A549 (cell line): ENCODE data around the gene STOM. TPM values are rescaled to one million over a fixed set of nuclear protein-coding genes. Genes with fewer than 3 reads are reported as not detected.

ENCODE experiments used
- ATAC-seq, 2 experiments: fragments of 200-7000 bp in 1 of 2; fragments of >200 bp in 1 of 2; cut with Nextera tagmentation in 1 of 2; cut with Tn5 transposase in 1 of 2; 3 replicates each; pipeline versions ENCODE4 v1.8.0 to v1.9.1; 2018 to 2020; ENCODE audit warnings: mild to moderate bottlenecking in 1 of 2, moderate library complexity in 1 of 2
- CTCF ChIA-PET: fragments of 300-600 bp; sonication (Branson Sonifier 250); formaldehyde crosslinking; extraction: SDS; loops from one replicate; lab custom pipeline; 2021; ENCODE audit warnings: antibody characterized with exemption, inconsistent platforms; lab: Yijun Ruan, JAX
- POLR2A ChIA-PET: fragments of 350-600 bp; formaldehyde crosslinking; extraction: SDS; loops from one replicate; lab custom pipeline; 2021; ENCODE audit warnings: antibody characterized with exemption, inconsistent platforms; lab: Yijun Ruan, JAX
- DNase-seq, 2 experiments: peaks; one replicate each; pipeline versions ENCODE4 v3.0.0 to v3.0.0-alpha.2; 2011 to 2016; ENCODE audit warnings: low read depth in 1 of 2, low spot score in 1 of 2
- FAIRE-seq: peaks from 2 replicates; lab custom pipeline; 2011; peaks lifted over from hg19 to GRCh38; lab: Jason Lieb, UNC
- H3K27ac ChIP-seq, 2 experiments: fragments of >200 bp; sonication (Bioruptor Twin); formaldehyde crosslinking; 3 replicates each; pipeline ENCODE4 v1.5.1; 2016 to 2017
- H3K4me1 ChIP-seq: fragments of >200 bp; sonication (Bioruptor Twin); formaldehyde crosslinking; 3 replicates; pipeline ENCODE4 v1.6.1; 2016
- H3K4me2 ChIP-seq: fragments of >200 bp; sonication (Bioruptor Twin); formaldehyde crosslinking; 3 replicates; pipeline ENCODE4 v1.6.1; 2016
- H3K4me3 ChIP-seq: fragments of >200 bp; sonication (Bioruptor Twin); formaldehyde crosslinking; 3 replicates; pipeline ENCODE4 v1.5.1; 2016
- H3K9me3 ChIP-seq: fragments of >200 bp; sonication (Bioruptor Twin); formaldehyde crosslinking; 3 replicates; pipeline ENCODE4 v1.6.1; 2016
- CBX2 ChIP-seq: fragments of 200-600 bp; sonication (generic); IDR thresholded peaks from 2 replicates; pipeline ENCODE4 v1.6.1; 2016; ENCODE audit warnings: low read depth, mild to moderate bottlenecking, borderline replicate concordance
- CBX8 ChIP-seq: fragments of 200-600 bp; sonication (generic); IDR thresholded peaks from 2 replicates; pipeline ENCODE4 v1.6.1; 2016
- CEBPB ChIP-seq, 2 experiments: fragments of >200 bp in 1 of 2; sonication (Bioruptor Twin) in 1 of 2; formaldehyde crosslinking in 1 of 2; IDR thresholded peaks; 2 replicates each; pipeline ENCODE4 v1.6.1; 2012 to 2016
- CHD2 ChIP-seq: fragments of 150-350 bp; IDR thresholded peaks from 2 replicates; pipeline ENCODE4 v1.6.1; 2014; ENCODE audit warnings: low read length; ENCODE audit not compliant: partially characterized antibody
- EHF ChIP-seq: fragments of 250-450 bp; sonication (Bioruptor Pico); IDR thresholded peaks from 2 replicates; pipeline ENCODE4 v1.5.0; 2020; ENCODE audit warnings: mild to moderate bottlenecking
- EP300 ChIP-seq, 2 experiments: fragments of >200 bp; sonication (Bioruptor Twin); formaldehyde crosslinking; IDR thresholded peaks; 2 replicates in 1 of 2; 3 replicates in 1 of 2; pipeline ENCODE4 v1.6.1; 2016 to 2017
- FOXS1 ChIP-seq: fragments of 250-450 bp; sonication (Bioruptor Pico); IDR thresholded peaks from 2 replicates; pipeline ENCODE4 v1.5.0; 2020; ENCODE audit warnings: mild to moderate bottlenecking, moderate library complexity
- HDAC2 ChIP-seq: fragments of 200-600 bp; sonication (generic); IDR thresholded peaks from 2 replicates; pipeline ENCODE4 v1.6.1; 2016
- HEYL ChIP-seq: fragments of 250-450 bp; sonication (Bioruptor Pico); IDR thresholded peaks from 2 replicates; pipeline ENCODE4 v1.8.0; 2021; ENCODE audit warnings: mild to moderate bottlenecking, moderate library complexity
- HOXA7 ChIP-seq: fragments of 250-450 bp; sonication (Bioruptor Pico); IDR thresholded peaks from 2 replicates; pipeline ENCODE4 v1.5.0; 2020; ENCODE audit warnings: mild to moderate bottlenecking, moderate library complexity
- HOXB13 ChIP-seq: fragments of 250-450 bp; sonication (Bioruptor Pico); IDR thresholded peaks from 2 replicates; pipeline ENCODE4 v1.5.0; 2020; ENCODE audit warnings: low read depth, mild to moderate bottlenecking, moderate library complexity
- JUN ChIP-seq, 2 experiments: fragments of >200 bp; sonication (Bioruptor Twin); formaldehyde crosslinking; IDR thresholded peaks; 2 replicates in 1 of 2; 3 replicates in 1 of 2; pipeline ENCODE4 v1.6.1; 2016 to 2017
- MAFK ChIP-seq: fragments of 450-650 bp; IDR thresholded peaks from 2 replicates; pipeline ENCODE4 v1.6.1; 2014; ENCODE audit not compliant: partially characterized antibody
- MAZ ChIP-seq: fragments of 150-350 bp; IDR thresholded peaks from 2 replicates; pipeline ENCODE4 v1.6.1; 2014; ENCODE audit warnings: antibody characterized with exemption, low read depth, low read length, borderline replicate concordance
- NFE2L2 ChIP-seq: fragments of 150-350 bp; conservative IDR thresholded peaks from 2 replicates; pipeline ENCODE4 v1.6.1; 2014; ENCODE audit warnings: low read length
- NPAS2 ChIP-seq: fragments of 250-450 bp; sonication (Bioruptor Pico); IDR thresholded peaks from 2 replicates; pipeline ENCODE4 v1.8.0; 2022; ENCODE audit warnings: mild to moderate bottlenecking, moderate library complexity, borderline replicate concordance
- POLR2A ChIP-seq: IDR thresholded peaks from 2 replicates; pipeline ENCODE4 v1.6.1; 2012; ENCODE audit warnings: mild to moderate bottlenecking, low read length
- POLR2AphosphoS2 ChIP-seq: conservative IDR thresholded peaks from 2 replicates; pipeline ENCODE4 v1.6.1; 2012; ENCODE audit warnings: low read length, improper control_type of control experiment, inconsistent platforms
- RARB ChIP-seq: fragments of 250-450 bp; sonication (Bioruptor Pico); IDR thresholded peaks from 2 replicates; pipeline ENCODE4 v1.8.0; 2021; ENCODE audit warnings: mild to moderate bottlenecking, moderate library complexity
- RFX5 ChIP-seq: fragments of 450-650 bp; IDR thresholded peaks from 2 replicates; pipeline ENCODE4 v1.7.1; 2014; ENCODE audit warnings: antibody characterized with exemption, mild to moderate bottlenecking, moderate library complexity
- RNF2 ChIP-seq: fragments of 200-600 bp; sonication (generic); IDR thresholded peaks from 2 replicates; pipeline ENCODE4 v1.6.1; 2016; ENCODE audit warnings: low read depth, mild to moderate bottlenecking, antibody characterized with exemption, moderate library complexity, borderline replicate concordance
- TFCP2L1 ChIP-seq: fragments of 250-450 bp; sonication (Bioruptor Pico); IDR thresholded peaks from 2 replicates; pipeline ENCODE4 v1.5.0; 2021; ENCODE audit warnings: mild to moderate bottlenecking
- ZC3H11A ChIP-seq: fragments of 450-650 bp; IDR thresholded peaks from 2 replicates; pipeline ENCODE4 v1.6.1; 2014; ENCODE audit warnings: antibody characterized with exemption, mild to moderate bottlenecking
- ZNF302 ChIP-seq: fragments of 250-450 bp; sonication (Bioruptor Pico); IDR thresholded peaks from 2 replicates; pipeline ENCODE4 v1.9.0; 2021; ENCODE audit warnings: inconsistent platforms, mild to moderate bottlenecking, moderate library complexity
- WGBS: methylation state at CpG from one replicate; pipeline ENCODE4 v1.1.6; 2017; ENCODE audit errors: missing lambda C conversion rate; 5-methylcytosine and 5-hydroxymethylcytosine counted together
- polyA plus RNA-seq, 4 experiments: library from polyadenylated mRNA; depleted of rRNA in 3 of 4; stranded (reverse); fragments of >200 nt; fragmentation: RNase III in 1 of 4; extraction: RNeasy Plus Mini Kit Qiagen cat#74134 plus additional on column Dnase treatment in 1 of 4; gene quantifications; 2 replicates in 3 of 4; 3 replicates in 1 of 4; pipeline ENCODE4 v1.2.3, GENCODE V29; 2011 to 2017
- TF ChIP-seq, protein P1 (sequence below): fragments of >200 bp; sonication (Bioruptor Twin); formaldehyde crosslinking; IDR thresholded peaks from 3 replicates; pipeline ENCODE4 v1.6.1; 2016
- TF ChIP-seq, protein P2 (sequence below): fragments of 250-450 bp; sonication (Bioruptor Pico); IDR thresholded peaks from 2 replicates; pipeline ENCODE4 v1.5.0; 2021; ENCODE audit warnings: mild to moderate bottlenecking, moderate library complexity, borderline replicate concordance
- TF ChIP-seq, protein P3 (sequence below): fragments of >200 bp; sonication (Bioruptor Twin); formaldehyde crosslinking; IDR thresholded peaks from 2 replicates; pipeline ENCODE4 v1.6.1; 2016
- TF ChIP-seq, protein P4 (sequence below): IDR thresholded peaks from 2 replicates; pipeline ENCODE4 v1.6.1; 2012
- TF ChIP-seq, protein P5 (sequence below): fragments of 150-350 bp; IDR thresholded peaks from 2 replicates; pipeline ENCODE4 v1.6.1; 2014; ENCODE audit warnings: low read depth, mild to moderate bottlenecking, low read length
- TF ChIP-seq, protein P6 (sequence below): fragments of 450-650 bp; IDR thresholded peaks from 2 replicates; pipeline ENCODE4 v1.6.1; 2014; ENCODE audit warnings: antibody characterized with exemption
- TF ChIP-seq, protein P7 (sequence below): fragments of >200 bp; sonication (Bioruptor Twin); formaldehyde crosslinking; IDR thresholded peaks from 3 replicates; pipeline ENCODE4 v1.5.1; 2016
- TF ChIP-seq, protein P8 (sequence below): IDR thresholded peaks from 2 replicates; pipeline ENCODE4 v1.6.1; 2012

The STOM gene
- polyA plus RNA-seq, 2 of the 4 experiments (the other 2 are of a cell fraction), result 83.3 to 246 TPM

DNA sequence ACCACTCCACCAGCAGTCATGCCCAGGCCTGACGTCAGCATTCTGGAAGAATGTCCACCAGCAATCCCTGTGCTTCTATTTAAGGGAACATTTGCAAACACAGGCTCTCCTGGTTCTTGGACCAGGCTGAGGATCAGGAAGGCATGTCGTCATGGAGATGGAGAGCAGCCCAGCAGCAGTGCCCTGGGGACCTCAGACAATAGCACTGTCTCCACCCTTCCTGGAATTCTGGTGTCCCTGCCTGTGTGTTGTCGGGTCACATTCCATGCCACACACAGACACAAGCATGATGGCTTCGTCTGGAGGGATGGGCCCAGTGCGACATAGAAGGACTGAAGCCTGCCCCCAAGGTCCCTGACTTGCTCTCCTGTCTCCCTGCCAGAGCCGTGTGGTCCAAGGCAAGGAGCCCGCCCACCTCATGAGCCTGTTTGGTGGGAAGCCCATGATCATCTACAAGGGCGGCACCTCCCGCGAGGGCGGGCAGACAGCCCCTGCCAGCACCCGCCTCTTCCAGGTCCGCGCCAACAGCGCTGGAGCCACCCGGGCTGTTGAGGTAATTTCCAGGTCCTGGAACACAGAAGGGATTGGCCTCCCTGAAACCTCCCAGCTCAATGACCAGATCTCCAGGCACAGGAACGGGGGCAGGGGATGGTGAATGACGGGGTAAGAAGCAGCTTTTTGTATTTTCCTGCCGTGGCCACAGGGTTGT, 43.8 kb downstream of the STOM start:
- Histone ChIP-seq H3K27ac (peak overlapping the region; percentile 90 to 92), H3K4me2 (peak overlapping the region; percentile 22), H3K9me3 (no peaks in the 10 kb centered on the region), H3K4me3 (no peak overlapping the region), H3K4me1 (peaks cover 61% of the 10 kb centered on the region)
- TF ChIP-seq MAZ (no peak), JUN (IDR thresholded peaks at IDR 0.05) (peak in 1 of 2 experiments; percentile 26; a peak in 1 of 5 replicates), NFE2L2 (no peak), RNF2 (no peak), POLR2A (no peak), CEBPB (IDR thresholded peaks at IDR 0.05) (no peak), MAFK (peak; percentile 49), ZNF302 (no peak), TFCP2L1 (no peak), EHF (CRISPR knock-in tag) (no peak), NPAS2 (CRISPR knock-in tag) (no peak), FOXS1 (CRISPR knock-in tag) (no peak), HOXA7 (CRISPR knock-in tag) (no peak), CBX2 (no peak), ZC3H11A (no peak), RFX5 (no peak), RARB (no peak), CBX8 (no peak), CHD2 (no peak), POLR2AphosphoS2 (no peak), EP300 (IDR thresholded peaks at IDR 0.05) (peak in 1 of 2 experiments; percentile 24; a peak in 1 of 5 replicates), HEYL (CRISPR knock-in tag) (no peak), HOXB13 (CRISPR knock-in tag) (peak; percentile 19; the same call in 1 of the 2 replicates), HDAC2 (no peak)
- TF ChIP-seq, protein P1, sequence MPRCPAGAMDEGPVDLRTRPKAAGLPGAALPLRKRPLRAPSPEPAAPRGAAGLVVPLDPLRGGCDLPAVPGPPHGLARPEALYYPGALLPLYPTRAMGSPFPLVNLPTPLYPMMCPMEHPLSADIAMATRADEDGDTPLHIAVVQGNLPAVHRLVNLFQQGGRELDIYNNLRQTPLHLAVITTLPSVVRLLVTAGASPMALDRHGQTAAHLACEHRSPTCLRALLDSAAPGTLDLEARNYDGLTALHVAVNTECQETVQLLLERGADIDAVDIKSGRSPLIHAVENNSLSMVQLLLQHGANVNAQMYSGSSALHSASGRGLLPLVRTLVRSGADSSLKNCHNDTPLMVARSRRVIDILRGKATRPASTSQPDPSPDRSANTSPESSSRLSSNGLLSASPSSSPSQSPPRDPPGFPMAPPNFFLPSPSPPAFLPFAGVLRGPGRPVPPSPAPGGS, result no peak
- TF ChIP-seq, protein P2, sequence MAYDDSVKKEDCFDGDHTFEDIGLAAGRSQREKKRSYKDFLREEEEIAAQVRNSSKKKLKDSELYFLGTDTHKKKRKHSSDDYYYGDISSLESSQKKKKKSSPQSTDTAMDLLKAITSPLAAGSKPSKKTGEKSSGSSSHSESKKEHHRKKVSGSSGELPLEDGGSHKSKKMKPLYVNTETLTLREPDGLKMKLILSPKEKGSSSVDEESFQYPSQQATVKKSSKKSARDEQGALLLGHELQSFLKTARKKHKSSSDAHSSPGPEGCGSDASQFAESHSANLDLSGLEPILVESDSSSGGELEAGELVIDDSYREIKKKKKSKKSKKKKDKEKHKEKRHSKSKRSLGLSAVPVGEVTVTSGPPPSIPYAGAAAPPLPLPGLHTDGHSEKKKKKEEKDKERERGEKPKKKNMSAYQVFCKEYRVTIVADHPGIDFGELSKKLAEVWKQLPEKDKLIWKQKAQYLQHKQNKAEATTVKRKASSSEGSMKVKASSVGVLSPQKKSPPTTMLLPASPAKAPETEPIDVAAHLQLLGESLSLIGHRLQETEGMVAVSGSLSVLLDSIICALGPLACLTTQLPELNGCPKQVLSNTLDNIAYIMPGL (CRISPR knock-in tag), result no peak
- TF ChIP-seq, protein P3, sequence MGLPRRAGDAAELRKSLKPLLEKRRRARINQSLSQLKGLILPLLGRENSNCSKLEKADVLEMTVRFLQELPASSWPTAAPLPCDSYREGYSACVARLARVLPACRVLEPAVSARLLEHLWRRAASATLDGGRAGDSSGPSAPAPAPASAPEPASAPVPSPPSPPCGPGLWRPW, result no peak
- TF ChIP-seq, protein P4, sequence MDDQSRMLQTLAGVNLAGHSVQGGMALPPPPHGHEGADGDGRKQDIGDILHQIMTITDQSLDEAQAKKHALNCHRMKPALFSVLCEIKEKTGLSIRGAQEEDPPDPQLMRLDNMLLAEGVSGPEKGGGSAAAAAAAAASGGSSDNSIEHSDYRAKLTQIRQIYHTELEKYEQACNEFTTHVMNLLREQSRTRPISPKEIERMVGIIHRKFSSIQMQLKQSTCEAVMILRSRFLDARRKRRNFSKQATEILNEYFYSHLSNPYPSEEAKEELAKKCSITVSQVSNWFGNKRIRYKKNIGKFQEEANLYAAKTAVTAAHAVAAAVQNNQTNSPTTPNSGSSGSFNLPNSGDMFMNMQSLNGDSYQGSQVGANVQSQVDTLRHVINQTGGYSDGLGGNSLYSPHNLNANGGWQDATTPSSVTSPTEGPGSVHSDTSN, result no peak
- TF ChIP-seq, protein P5, sequence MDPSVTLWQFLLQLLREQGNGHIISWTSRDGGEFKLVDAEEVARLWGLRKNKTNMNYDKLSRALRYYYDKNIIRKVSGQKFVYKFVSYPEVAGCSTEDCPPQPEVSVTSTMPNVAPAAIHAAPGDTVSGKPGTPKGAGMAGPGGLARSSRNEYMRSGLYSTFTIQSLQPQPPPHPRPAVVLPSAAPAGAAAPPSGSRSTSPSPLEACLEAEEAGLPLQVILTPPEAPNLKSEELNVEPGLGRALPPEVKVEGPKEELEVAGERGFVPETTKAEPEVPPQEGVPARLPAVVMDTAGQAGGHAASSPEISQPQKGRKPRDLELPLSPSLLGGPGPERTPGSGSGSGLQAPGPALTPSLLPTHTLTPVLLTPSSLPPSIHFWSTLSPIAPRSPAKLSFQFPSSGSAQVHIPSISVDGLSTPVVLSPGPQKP, result no peak
- TF ChIP-seq, protein P6, sequence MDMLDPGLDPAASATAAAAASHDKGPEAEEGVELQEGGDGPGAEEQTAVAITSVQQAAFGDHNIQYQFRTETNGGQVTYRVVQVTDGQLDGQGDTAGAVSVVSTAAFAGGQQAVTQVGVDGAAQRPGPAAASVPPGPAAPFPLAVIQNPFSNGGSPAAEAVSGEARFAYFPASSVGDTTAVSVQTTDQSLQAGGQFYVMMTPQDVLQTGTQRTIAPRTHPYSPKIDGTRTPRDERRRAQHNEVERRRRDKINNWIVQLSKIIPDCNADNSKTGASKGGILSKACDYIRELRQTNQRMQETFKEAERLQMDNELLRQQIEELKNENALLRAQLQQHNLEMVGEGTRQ, result no peak
- TF ChIP-seq, protein P7, sequence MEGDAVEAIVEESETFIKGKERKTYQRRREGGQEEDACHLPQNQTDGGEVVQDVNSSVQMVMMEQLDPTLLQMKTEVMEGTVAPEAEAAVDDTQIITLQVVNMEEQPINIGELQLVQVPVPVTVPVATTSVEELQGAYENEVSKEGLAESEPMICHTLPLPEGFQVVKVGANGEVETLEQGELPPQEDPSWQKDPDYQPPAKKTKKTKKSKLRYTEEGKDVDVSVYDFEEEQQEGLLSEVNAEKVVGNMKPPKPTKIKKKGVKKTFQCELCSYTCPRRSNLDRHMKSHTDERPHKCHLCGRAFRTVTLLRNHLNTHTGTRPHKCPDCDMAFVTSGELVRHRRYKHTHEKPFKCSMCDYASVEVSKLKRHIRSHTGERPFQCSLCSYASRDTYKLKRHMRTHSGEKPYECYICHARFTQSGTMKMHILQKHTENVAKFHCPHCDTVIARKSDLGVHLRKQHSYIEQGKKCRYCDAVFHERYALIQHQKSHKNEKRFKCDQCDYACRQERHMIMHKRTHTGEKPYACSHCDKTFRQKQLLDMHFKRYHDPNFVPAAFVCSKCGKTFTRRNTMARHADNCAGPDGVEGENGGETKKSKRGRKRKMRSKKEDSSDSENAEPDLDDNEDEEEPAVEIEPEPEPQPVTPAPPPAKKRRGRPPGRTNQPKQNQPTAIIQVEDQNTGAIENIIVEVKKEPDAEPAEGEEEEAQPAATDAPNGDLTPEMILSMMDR, result no peak
- TF ChIP-seq, protein P8, sequence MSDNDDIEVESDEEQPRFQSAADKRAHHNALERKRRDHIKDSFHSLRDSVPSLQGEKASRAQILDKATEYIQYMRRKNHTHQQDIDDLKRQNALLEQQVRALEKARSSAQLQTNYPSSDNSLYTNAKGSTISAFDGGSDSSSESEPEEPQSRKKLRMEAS, result no peak
- POLR2A ChIA-PET, result no interaction called here
- DNase-seq (peak in 1 of 2 experiments; percentile 88), ATAC-seq (peak; percentile 38 to 65; a peak in 5 of 6 replicates), FAIRE-seq (no peak)
- 50% methylated on average over 9 of the region's 19 CpGs for WGBS
- CTCF ChIA-PET, result interaction anchor here (1.0 to 14.9 kb wide), 5 partner anchors 28 to 75 kb away, joined by 3 to 301 read pairs (median 4); no protein-coding TSS in a partner anchor
